NCI-H2196 treated with DMSO at 0.1 percent for 48 hours (cell line): ENCODE data around the gene SETDB1.
A peak's percentile ranks its signal among the peaks of the same experiment; 100 is the strongest.

Source experiments
- DNase-seq: peaks from one replicate; lab custom pipeline; 2025; ENCODE audit not compliant: unreplicated experiment; lab: John Stamatoyannopoulos, UW

SETDB1 gene

DNA sequence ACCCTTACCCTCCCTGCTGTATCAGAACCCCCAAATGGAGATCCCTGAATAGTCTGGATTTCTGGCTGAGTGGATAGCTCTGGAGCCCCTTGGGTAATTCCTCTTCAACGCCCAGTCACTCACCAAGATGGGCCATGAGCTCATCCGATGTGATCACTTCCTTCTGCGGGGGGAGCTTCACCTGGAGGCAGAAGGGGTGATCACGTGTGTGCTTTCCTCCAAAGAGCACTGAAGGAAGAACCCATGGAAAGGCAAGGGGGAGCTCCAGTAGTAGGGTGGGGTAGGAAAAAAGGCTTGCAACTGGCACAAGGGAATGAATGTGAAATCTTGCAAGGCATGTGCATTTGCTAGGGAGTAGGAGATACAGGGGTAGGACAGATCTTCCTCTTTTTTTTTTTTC lies 75.4 kb downstream of the SETDB1 start:
- no peak for DNase-seq

DNA sequence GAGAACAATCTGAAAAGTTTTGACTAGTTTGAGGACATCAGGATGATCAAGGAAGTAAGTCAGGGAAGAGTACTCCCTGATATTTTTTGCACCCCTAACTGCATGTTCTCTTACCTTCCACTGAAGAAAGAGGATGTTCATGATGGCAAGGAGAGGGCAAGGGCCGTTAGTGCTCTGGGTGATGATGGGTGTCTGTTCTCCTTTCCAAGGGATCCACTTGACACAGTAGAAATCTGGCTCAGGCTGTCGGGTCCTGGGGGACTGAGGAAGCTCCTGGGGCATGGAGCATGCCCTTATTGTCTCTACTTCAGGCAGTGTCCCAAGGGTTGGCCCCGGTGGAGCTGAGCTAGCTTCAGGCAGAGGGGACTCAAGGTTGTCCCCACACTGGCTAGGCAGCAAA lies 75.9 kb downstream of the SETDB1 start:
- DNase-seq = no peak

DNA sequence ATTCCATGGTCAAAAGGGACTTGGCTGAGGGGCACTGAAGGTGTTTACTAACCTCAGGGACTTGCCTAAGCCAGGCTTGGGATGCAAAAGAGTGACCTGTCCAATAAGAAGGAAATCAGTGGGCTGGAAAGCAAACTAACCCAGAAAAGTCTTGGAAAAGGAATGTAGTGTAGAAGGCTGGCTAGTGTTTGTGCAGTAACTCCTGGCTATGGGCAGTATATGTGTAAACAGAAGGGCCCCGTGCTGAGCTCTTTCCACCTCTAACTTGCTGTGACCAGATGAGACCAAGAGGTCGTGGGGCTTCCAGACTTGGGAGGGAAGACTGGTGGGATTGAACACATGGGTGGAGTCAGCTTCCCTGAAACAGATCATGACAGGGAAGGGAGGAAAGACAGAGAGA lies 76.4 kb downstream of the SETDB1 start:
- DNase-seq = no peak

DNA sequence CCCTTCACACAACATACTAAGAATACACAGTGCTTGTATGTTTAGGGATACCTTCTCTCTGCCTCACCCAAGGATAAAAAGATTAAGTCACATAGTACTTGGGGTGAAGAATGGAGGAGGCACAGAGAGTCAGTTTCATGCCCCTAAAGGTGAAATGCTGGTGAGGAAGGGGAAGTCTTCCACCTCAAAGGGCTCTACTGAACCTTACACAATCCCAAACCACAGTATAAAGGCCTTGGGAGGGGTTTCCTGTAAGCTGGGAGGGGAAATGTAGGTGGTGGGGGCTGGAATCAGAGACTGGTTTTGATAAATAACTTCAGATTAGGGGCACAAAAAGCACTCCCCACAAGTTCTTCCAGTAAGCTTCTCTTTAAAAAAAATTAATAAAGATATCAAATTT lies 77.0 kb downstream of the SETDB1 start:
- DNase-seq = no peak

DNA sequence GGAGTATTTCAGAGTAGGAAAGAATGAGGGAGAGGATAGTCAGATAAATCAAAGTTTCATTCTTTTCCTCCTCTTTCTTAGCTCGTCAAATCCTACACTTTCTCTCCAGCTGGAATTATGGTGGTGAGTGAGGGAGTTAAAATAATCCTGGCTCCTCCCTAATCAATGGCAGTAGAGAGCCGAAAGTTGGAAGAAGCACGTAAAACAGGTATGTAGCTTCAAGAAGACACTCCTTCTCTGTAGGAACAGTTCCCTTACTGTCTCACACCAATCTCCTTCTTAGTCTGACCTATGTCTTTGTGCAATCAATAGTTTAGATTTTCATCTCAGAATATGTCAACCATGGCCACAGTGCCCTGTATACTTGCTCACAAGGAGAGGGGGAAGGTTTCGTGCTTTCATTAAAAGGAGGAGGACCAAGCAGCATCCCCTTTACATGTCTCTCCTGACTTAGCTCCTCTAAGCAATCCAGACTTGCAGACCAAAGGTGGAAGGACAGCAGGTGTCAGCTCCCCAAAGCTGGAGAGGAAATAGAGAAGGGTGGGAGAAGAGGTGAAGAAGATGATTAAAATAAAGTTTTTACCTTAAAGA lies 79.7 kb downstream of the SETDB1 start:
- no peak for DNase-seq

DNA sequence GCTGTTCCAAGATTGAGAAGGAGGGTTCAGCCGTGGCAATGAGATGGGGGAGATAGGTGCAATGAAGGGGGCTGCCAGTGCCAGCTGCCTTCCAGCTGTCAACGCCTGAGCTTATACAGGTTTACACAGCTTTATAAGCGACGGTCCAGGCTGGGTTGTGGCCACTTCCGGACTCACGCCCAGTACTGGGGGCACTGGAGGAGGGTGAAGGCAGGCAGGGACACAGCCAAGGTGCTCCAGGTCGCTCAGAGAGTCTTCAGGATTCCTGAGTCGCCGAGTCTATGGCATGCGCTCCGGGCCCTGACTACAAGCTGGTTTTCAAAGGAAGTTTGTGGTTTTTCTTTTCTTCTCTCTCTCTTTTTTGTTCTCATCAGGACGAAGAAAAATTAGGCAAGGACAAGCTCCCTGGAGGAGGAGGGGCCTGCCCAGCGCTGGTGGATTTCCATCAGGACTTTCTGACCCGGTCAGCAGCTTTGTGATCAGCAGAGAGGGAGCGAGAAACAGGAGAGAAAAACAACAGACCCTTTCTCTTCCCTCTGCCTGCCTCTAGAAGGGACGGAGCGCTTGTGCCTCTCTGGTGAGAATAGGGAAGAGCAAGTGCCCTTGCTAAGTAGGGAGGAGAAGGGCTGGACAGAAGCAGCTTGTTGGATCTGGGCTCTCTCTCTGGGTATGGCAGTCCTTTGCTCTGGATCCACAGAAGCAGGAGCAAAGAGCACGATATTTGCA lies 80.3 kb downstream of the SETDB1 start, which contains the start of gene MINDY1:
TSS of gene MINDY1 (minus strand) at position 576 of the 726 bp plus-strand sequence. CDS start 4,285 bp downstream, outside the sequence.
- peak; percentile 57 for DNase-seq

DNA sequence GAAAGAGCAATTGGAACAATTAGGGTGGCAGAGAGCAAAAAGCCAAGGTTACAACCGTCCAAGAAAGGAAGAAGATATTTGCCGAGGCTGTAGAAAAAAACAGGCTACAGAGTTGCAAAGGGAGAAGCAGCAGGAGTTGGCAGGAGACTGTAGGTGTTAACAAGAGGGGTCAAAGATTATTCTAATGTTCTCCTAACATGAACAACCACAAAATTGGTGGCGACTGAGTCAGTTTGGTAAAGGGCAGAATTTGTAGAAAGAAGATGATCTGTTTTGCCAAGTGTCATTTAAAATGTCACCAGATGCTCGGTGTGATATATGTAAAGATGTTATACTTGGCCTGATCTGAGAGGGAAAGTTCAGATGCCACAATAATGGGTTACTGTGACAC lies 81.7 kb downstream of the SETDB1 start:
- no peak for DNase-seq

DNA sequence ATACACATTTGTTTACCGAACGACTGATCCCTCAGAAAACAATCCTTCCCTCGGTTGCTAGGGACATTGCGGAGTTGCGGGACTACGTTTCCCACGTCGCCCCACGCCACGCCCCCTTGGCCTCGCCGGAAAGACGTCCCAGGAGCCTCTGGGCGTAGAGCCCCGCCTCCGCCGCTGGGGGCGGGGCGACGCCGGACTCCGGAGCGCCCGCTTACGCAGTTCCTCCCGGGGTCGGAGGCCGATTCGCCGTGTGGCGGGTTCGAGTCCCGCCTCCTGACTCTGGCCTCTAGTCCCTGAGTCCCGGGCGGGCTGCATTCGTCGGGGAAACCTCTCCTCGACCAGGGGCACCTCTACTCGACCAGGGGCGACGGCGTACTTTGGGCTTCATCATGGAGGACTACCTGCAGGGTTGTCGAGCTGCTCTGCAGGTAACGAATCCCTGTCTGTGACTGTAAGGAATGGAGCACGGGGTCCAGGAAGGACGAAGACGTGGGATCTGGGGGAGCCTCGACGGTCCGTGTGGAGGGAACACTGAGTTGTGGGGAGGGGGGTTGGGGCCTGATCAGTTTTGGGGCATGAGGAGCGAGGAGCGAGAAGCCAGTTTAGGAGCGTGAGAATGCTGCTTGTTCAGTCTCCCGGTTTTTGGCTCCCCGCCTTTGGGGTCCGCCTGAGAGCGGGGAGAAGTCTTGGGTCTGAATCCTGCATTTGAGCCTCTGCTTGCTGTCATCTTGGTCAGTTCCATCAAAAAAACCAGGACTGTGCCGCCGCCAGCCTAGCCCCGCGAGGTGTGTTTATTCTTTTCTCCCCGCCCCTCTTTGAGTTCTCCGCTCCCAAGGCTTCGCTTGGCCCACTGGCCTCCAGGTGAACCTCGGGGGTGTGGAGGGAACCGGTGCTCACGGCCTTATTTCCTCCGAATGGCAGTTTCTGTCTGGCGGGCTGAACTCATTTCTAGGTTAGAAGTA lies 82.4 kb downstream of the SETDB1 start, which contains the start of gene PRUNE1:
TSS of gene PRUNE1 (plus strand) at position 206 of the 962 bp plus-strand sequence. CDS start at position 390, 184 bp downstream.
- DNase-seq = peak; percentile 95

DNA sequence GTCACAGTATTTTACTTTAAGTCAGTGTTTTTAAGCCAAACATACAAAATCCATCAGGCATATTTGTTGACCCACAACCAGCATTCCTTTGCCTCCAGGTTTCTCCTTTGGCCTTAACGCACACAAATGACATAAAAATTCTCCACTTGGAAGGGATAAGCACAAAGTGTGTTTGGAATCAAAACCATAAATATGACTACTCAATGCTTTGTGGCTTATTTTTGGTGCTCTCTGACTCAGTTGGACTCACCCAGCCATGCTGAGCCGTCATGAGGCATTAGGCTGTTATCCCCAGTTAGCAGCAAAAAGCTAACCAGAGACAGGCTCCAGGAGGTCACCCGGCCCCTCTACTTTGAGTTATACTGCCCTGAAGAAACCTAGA lies 83.0 kb downstream of the SETDB1 start:
- no peak for DNase-seq

DNA sequence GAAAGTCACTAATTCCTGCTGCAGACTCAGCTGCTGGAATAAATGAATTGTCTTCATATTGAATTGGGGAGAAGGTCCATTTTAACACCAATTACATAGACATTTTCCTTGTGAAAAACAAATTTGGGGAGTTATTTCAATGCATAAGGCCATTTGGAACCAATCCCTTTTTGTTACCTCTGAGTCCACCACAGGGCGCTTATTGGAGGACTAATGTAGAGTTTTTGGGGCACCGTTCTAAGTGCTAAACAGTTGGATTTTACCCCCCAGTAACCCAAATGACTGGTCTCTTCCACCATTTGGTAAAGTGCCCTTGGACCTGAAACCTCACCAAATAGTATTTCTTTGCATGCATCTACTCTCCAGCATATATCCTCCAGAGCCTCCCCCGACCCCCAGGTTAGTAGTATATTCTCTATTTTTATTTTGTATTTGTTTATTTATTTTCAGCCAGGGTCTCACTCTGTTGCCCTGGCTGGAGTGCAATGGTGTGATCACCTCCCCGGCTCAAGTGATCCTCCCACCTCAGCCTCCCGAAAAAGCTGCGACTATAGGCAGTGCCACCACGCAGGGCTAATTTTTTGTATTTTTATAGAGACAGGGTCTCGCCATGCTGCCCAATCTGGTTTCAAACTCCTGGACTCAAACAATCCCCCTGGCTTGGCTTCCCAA lies 83.6 kb downstream of the SETDB1 start:
- DNase-seq = no peak

DNA sequence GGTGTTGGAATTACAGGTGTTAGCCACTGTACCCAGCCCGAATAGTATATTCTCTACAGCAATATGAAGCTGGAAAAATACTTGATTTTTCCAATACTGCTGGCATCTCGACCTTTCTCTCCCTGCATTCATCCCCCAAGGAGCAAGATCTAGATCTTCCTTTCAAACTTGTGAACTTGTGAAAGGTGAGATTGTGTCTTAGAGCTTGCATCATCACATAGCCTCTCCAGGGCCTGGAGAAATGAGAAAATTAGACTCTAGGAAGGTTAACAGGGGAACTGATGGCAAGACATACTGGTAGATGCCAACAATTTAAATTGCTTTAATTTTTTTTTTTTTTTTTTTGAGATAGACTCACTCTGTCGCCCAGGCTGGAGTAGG lies 84.2 kb downstream of the SETDB1 start:
- DNase-seq = no peak

DNA sequence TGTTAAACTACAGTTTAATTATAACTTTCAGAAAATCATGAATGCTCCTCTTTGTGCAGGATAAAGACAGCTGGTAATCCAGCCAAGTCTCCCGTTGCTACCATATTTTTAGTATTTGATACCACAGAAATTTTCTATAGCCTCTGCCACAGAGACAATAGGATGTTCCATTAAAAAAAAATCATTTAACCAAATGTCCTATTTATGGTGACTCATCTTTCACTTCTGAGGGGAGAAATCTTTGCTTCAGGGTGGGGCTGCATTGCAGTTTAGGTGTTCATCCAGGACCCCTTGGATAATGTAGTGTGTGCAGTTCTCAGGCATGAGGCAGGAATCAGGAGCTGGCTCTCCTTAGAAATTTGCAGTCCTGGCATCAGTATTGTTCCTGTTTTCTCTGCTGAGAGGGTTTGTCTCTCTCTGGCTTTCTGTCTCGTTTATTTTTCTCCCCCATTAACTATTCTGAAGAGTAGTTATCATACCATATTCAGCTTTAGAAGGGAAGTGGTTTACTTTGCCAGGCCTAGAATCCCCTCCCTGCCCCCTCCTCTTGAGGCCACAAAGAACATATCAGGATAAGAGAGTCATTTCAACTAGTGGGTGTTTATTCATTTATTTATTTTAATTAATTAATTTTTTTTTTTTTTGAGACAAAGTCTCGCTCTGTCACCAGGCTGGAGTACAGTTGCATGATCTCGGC lies 85.1 kb downstream of the SETDB1 start:
- DNase-seq = no peak

DNA sequence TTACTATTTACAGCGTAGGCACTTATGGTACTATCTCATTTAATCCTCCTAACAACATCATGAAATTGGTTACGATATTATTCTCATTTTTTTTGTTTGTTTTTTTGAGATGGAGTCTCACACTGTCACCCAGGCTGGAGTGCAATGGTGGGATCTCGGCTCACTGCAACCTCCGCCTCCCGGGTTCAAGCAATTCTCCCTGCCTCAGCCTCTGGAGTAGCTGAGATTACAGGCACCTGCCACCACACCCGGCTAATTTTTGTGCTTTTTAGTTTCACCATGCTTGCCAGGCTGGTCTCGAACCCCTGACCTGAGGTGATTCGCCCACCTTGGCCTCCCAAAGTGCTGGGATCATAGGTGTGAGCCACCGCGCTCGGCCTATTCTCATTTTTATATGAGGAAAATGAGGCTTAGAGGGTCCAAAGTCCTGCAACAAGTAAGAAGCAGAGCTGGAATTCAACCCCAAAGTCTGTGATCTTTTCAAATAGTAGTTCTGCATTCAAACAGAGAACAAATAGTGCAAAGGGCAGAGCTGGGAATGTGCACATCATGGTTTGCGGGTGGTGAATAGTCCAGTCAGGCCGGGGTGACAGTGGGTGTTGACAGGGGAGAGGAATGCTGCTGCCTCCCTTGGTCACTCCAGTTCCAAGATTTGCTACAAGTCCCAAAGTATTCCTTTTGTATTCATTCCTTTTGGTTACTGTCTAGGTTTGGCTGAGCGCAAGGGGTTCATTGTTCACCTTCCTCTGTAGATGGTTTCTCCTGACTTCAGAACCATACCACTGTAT lies 86.7 kb downstream of the SETDB1 start:
- no peak for DNase-seq

DNA sequence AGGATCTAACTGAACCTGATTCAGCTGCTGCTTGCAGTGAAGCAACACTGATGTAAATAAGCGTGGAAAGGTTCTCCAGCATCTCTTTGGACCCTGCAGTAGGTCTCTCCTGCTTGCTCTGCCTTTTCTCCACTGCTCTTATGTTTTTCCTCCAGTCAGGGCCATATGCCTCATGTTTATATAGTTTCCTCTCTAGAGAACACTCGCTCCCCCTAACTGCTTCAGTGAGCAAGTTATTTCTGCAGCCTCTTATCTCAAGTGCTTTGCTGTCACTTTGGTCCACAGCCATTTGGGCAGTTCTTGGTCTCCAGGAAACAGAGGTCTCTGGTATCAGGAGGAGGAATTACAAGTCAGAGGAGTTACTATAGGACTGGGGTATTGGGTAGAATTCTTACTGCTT lies 87.4 kb downstream of the SETDB1 start:
- no peak for DNase-seq
